Measurements from ENCODE around the gene NCSTN.

DNA sequence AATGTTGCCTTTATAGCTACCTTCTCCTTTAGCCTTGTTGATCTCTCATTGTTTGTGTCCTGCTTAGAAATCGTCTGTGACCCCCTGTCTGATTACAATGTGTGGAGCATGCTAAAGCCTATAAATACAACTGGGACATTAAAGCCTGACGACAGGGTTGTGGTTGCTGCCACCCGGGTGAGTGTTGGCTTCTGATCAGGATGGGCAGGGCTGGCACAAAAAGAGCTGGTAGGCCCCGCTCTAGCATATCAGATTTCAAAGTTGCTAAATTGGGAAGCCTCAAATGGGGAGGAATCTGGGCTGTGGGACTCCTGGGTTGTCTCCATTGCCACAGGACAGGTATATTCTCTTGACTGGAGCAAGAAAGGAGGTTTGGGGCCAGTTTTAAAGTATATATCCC, 8.4 kb downstream of the NCSTN start:
- TF ChIP-seq, protein P1, sequence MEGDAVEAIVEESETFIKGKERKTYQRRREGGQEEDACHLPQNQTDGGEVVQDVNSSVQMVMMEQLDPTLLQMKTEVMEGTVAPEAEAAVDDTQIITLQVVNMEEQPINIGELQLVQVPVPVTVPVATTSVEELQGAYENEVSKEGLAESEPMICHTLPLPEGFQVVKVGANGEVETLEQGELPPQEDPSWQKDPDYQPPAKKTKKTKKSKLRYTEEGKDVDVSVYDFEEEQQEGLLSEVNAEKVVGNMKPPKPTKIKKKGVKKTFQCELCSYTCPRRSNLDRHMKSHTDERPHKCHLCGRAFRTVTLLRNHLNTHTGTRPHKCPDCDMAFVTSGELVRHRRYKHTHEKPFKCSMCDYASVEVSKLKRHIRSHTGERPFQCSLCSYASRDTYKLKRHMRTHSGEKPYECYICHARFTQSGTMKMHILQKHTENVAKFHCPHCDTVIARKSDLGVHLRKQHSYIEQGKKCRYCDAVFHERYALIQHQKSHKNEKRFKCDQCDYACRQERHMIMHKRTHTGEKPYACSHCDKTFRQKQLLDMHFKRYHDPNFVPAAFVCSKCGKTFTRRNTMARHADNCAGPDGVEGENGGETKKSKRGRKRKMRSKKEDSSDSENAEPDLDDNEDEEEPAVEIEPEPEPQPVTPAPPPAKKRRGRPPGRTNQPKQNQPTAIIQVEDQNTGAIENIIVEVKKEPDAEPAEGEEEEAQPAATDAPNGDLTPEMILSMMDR (IDR thresholded peaks at IDR 0.05), result no peak
- TF ChIP-seq EZH2 (IDR thresholded peaks at IDR 0.05) (no peak), EZH2phosphoT487 (IDR thresholded peaks at IDR 0.05) (no peak)

All from neural progenitor cell (in vitro differentiated cells).